GM21423 (cell line): ENCODE data around the gene ATP9A.

Experiments
- ATAC-seq: cut with Tn5 transposase; IDR thresholded peaks from one replicate; pipeline ENCODE4 v1.9.1; 2021; ENCODE audit warnings: mild to moderate bottlenecking, moderate library complexity; ENCODE audit not compliant: unreplicated experiment

ATP9A gene

GRCh38 chr20:51560550-51561307 lies 207.5 kb downstream of the ATP9A start:
- no peak for ATAC-seq

GRCh38 chr20:51560042-51560441 lies 208.1 kb downstream of the ATP9A start:
- ATAC-seq = no peak

- no peak for ATAC-seq
Measured at GRCh38 chr20:51554538-51555165, 213.5 kb downstream of the ATP9A start.

- no peak for ATAC-seq
Measured at GRCh38 chr20:51553897-51554486, 214.2 kb downstream of the ATP9A start.

GRCh38 chr20:51551186-51551585 lies 217.0 kb downstream of the ATP9A start:
- ATAC-seq = no peak

GRCh38 chr20:51549474-51549873 lies 218.7 kb downstream of the ATP9A start:
- ATAC-seq = no peak

- no peak for ATAC-seq
Measured at GRCh38 chr20:51547951-51548350, 220.2 kb downstream of the ATP9A start.
